ENCODE measurements around the gene TIMM21. TPM values are rescaled to one million over a fixed set of nuclear protein-coding genes. Genes with fewer than 3 reads are reported as not detected.

TIMM21 gene
- total RNA-seq, 2 experiments from 2014 or later, result 35.6 to 37.7 TPM

DNA sequence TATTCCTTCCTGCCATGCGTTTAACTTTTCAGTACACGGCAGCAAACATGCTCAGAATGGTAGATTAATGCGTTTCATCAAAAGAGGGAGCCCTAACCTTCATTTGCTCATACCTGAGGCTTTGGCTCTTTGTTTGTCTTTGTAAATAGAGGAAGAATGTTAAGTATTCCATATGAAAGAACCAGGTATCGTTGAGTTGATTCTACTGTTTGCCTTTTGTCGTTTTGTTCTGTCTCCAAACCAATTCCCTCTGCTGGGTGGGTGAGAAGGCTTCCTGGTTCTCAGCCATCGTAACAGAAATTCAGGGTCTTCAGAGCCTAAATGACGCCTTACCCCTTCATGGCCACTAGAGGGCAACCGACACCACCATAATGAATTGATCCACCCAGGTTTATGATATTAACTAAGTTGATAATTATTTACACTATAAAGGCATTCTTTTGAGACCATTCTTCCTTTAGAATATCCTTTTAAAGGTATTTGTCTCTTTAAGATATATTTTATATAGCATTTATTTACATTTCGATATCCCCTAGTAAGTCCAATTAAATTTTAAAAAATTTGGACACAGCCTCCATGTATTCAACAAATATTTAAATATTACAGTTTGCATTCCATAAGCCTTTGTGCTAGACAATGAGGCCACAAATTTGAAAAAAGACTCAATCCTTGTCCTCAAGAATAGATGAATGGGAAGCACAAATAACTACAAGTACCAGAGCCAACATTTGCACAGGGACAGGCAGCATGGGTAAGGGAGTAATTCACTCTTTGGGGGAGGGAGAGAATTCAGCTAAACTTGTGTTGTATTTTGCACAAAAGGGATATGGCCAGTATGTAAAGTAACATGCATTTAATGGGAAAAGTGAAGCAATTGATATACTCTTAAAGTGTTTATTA, 48.1 kb downstream of the TIMM21 start:
- H3K27ac Mint-ChIP-seq, result peak overlapping the region; percentile 28
- peaks cover under 1% of the 10 kb centered on the region for H3K27me3 Mint-ChIP-seq (ENCODE audit: low read depth)
- H3K4me1 Mint-ChIP-seq (ENCODE audit: low read depth), result peaks cover 3% of the 10 kb centered on the region
- CTCF ChIA-PET, result interaction anchor here (0.7 to 4.1 kb wide), 9 partner anchors 17 to 355 kb away, joined by 3 to 41 read pairs (median 3); no protein-coding TSS in a partner anchor
- peak overlapping the region; percentile 63 for H3K4me3 Mint-ChIP-seq
- H3K9me3 Mint-ChIP-seq, result no peaks in the 10 kb centered on the region
- H3K36me3 Mint-ChIP-seq (ENCODE audit: low read depth), result no peaks in the 10 kb centered on the region
- peak; percentile 64 for DNase-seq
- intact Hi-C loops (cut with micrococcal nuclease), result loop anchor here (1.0 kb wide), 4 partner anchors 135 to 356 kb away; no protein-coding TSS in a partner anchor

DNA sequence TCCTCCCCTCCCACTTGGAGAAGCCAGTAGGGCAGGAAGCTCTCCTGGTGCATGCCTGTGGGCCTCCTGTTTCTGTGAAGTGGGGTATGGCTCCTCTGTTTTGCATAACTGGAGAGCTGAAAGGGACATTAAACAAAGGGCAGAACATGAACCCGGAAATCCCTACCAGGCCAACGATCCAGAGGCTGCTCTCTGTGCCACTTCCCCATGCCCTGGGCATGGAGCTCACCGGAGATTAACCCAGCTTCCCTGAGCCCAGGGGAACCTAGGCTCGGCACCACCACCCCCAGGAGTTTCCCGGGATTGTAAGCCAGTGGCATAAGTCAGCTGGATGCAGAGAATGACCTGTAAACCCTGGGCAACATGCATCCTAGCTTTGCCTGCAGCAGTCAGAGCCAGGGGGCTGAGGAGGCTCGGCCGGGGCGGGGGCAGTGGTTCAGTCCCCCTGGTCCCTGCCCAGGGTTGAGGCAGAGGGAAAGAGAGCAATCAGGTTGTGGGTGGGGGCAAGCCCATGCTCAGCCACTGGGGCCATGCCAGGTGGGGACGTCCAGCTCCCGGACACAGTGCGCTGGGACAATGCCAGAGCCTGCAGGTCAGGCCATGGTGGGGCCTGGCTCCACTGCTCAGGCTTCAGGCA, 49.5 kb downstream of the TIMM21 start:
- H3K4me1 Mint-ChIP-seq (ENCODE audit: low read depth), result peaks cover 3% of the 10 kb centered on the region
- intact Hi-C loops (cut with micrococcal nuclease), result no loop called here

DNA sequence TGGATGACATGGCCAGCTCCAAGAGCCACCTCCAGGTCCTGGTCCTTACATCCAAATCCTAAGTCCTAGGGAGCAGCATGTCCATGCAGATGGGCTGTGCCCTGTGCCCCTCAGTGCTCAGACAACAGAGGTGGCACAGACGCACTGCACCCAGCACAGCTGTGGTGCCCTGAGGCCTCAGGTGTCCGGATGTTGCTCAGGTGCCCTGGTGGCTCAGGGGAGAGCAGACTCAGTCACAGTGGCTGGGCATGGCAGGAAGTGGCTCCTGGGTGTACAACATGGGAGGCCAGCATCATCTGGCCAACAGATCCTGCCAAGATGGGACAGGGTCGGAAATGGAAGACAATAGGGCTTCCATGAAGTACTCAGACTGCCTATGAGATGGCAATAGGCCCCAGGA, 50.1 kb downstream of the TIMM21 start:
- Mint-ChIP-seq H3K36me3 (ENCODE audit: low read depth) (no peaks in the 10 kb centered on the region), H3K4me3 (no peak overlapping the region), H3K27me3 (ENCODE audit: low read depth) (no peaks in the 10 kb centered on the region), H3K9me3 (no peaks in the 10 kb centered on the region), H3K27ac (no peak overlapping the region), H3K4me1 (ENCODE audit: low read depth) (peaks cover 3% of the 10 kb centered on the region)
- intact Hi-C loops (cut with micrococcal nuclease), result no loop called here
- CTCF ChIA-PET, result interaction anchor here (0.6 to 4.1 kb wide), 12 partner anchors 10 to 359 kb away, joined by 3 to 41 read pairs (median 4); no protein-coding TSS in a partner anchor
- no peak for DNase-seq

More for the DNA sequence above, 49.5 kb downstream of the TIMM21 start:
- H3K27ac Mint-ChIP-seq, result no peak overlapping the region
- no peak for DNase-seq
- H3K36me3 Mint-ChIP-seq (ENCODE audit: low read depth), result no peaks in the 10 kb centered on the region
- H3K4me3 Mint-ChIP-seq, result no peak overlapping the region
- no peaks in the 10 kb centered on the region for H3K27me3 Mint-ChIP-seq (ENCODE audit: low read depth)
- CTCF ChIA-PET, result interaction anchor here (0.6 to 4.1 kb wide), 17 partner anchors 10 to 356 kb away, joined by 3 to 41 read pairs (median 4); partner anchors contain the start of gene CNDP2
- H3K9me3 Mint-ChIP-seq, result no peaks in the 10 kb centered on the region

DNA sequence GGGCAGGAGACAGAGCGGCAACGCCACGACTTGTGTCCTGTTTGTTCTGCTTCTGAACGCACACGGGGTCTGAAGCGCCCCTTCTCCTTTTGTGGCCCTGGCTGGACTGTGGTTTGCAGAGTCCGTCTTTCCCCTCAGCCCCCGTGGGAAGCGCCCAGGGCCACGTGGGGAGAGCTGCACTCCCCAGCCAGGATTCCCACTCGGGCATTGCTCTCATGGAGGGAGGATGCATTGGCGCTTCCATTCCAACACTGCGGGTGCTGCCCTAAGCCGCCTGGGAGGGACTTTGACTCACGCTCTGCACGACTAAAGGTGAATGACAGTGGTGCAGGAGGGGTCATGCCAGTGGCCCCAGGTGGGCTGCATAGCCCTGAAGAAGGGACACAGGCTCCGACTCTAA, 52.5 kb downstream of the TIMM21 start:
- no peak for DNase-seq
- intact Hi-C loops (cut with micrococcal nuclease), result no loop called here
- Mint-ChIP-seq H3K4me1 (ENCODE audit: low read depth) (peaks cover 3% of the 10 kb centered on the region), H3K27me3 (ENCODE audit: low read depth) (no peaks in the 10 kb centered on the region), H3K4me3 (no peak overlapping the region), H3K27ac (no peak overlapping the region), H3K9me3 (no peaks in the 10 kb centered on the region), H3K36me3 (ENCODE audit: low read depth) (no peaks in the 10 kb centered on the region)
- CTCF ChIA-PET, result interaction anchor here (0.9 kb wide), 1 partner anchor 141 kb away, joined by 4 read pairs; no protein-coding TSS in a partner anchor

DNA sequence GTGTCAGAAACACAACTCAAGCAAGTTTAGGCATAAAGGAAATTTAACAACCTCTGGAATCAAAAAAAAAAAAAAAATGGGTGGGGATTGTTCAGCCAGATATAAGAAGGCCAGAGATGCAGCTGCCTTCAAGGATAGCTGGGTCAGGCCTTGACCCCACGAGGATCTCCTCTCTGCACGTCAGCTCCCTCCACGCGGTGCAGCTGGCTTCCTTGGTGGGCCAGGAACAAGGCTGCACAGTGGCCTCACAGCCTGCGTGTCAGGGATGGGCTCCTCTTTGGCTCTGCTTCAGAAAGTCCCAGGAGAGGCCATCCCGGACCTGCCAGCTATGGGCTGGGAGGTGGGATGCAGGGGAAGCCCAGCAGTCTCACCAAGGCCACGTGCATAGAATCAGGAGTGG, 55.5 kb downstream of the TIMM21 start:
- no peak for DNase-seq
- Mint-ChIP-seq H3K27me3 (ENCODE audit: low read depth) (no peaks in the 10 kb centered on the region), H3K36me3 (ENCODE audit: low read depth) (no peaks in the 10 kb centered on the region), H3K9me3 (no peaks in the 10 kb centered on the region), H3K27ac (no peak overlapping the region), H3K4me1 (ENCODE audit: low read depth) (no peaks in the 10 kb centered on the region), H3K4me3 (no peak overlapping the region)
- CTCF ChIA-PET, result interaction anchor here (0.6 to 1.1 kb wide), 3 partner anchors 25 to 289 kb away, joined by 3 read pairs; no protein-coding TSS in a partner anchor
- intact Hi-C loops (cut with micrococcal nuclease), result no loop called here

DNA sequence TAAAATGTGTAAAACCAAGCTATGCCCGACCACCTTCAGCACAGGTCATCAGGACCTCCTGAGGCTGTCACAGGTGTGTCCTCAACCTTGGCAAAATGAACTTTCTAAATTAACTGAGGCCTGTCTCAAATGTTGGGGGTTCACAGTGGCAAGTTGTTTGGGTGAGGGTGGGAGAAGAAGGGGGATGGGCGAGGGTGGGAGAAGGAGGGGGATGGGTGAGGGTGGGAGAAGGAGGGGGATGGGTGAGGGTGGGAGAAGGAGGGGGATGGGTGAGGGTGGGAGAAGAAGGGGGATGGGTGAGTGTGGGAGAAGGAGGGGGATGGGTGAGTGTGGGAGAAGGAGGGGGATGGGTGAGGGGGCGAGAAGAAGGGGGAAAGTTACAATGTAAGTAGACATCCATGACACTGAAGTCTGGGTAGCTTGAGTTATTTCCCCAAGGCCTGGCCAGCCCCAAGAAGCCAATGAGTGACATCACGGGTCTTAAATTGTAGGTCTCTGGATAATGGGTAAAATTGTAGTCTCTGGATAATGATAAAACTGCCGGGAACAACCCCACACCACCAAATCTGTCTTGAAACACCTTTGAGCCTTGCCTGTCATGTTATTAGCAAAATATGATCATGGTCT, 56.3 kb downstream of the TIMM21 start:
- H3K9me3 Mint-ChIP-seq, result no peaks in the 10 kb centered on the region
- DNase-seq, result no peak
- intact Hi-C loops (cut with micrococcal nuclease), result no loop called here

More for the DNA sequence above, 56.3 kb downstream of the TIMM21 start:
- Mint-ChIP-seq H3K4me1 (ENCODE audit: low read depth) (no peaks in the 10 kb centered on the region), H3K27me3 (ENCODE audit: low read depth) (no peaks in the 10 kb centered on the region), H3K4me3 (no peak overlapping the region), H3K36me3 (ENCODE audit: low read depth) (no peaks in the 10 kb centered on the region), H3K27ac (no peak overlapping the region)
- CTCF ChIA-PET, result interaction anchor here (0.5 to 1.1 kb wide), 4 partner anchors 138 to 288 kb away, joined by 3 to 5 read pairs (median 3); no protein-coding TSS in a partner anchor

Other genes with a start within 250 kb of the TIMM21 start
- gene FBXO15, start 689 bp upstream of the TIMM21 start, total RNA-seq, result 1 to 10 TPM; 1.2 to 1.3 TPM
- gene CYB5A, start 143.4 kb downstream of the TIMM21 start, total RNA-seq, result 10 to 100 TPM; 77.8 to 78.3 TPM
- gene C18orf63, start 167.3 kb downstream of the TIMM21 start, total RNA-seq, result not detected